NCI-H1105 (cell line): ENCODE results near the gene TMCO4.

Experiments used
- DNase-seq: peaks from one replicate; lab custom pipeline; 2025; lab: John Stamatoyannopoulos, UW

Gene TMCO4

GRCh38 chr1:19775317-19775716, 24.4 kb downstream of the TMCO4 start:
- DNase-seq, result no peak

GRCh38 chr1:19774180-19774785, 25.4 kb downstream of the TMCO4 start:
- no peak for DNase-seq

GRCh38 chr1:19773485-19773884, 26.2 kb downstream of the TMCO4 start:
- no peak for DNase-seq

GRCh38 chr1:19772053-19772452, 27.7 kb downstream of the TMCO4 start:
- no peak for DNase-seq

GRCh38 chr1:19771350-19771749, 28.4 kb downstream of the TMCO4 start:
- no peak for DNase-seq

GRCh38 chr1:19770436-19771190, 29.1 kb downstream of the TMCO4 start:
- DNase-seq, result no peak

GRCh38 chr1:19769211-19769932, 30.3 kb downstream of the TMCO4 start:
- no peak for DNase-seq

GRCh38 chr1:19768353-19769210, 31.1 kb downstream of the TMCO4 start:
- no peak for DNase-seq

- DNase-seq, result no peak
These were observed 34.1 kb downstream of the TMCO4 start for GRCh38 chr1:19765623-19766022.

- DNase-seq, result no peak
These were observed 34.9 kb downstream of the TMCO4 start for GRCh38 chr1:19764848-19765247.

GRCh38 chr1:19762175-19762779, 37.4 kb downstream of the TMCO4 start:
- peak; percentile 46 for DNase-seq

- no peak for DNase-seq
These were observed 40.0 kb downstream of the TMCO4 start for GRCh38 chr1:19759740-19760089.

- no peak for DNase-seq
These were observed 41.4 kb downstream of the TMCO4 start for GRCh38 chr1:19758227-19758830.

- no peak for DNase-seq
These were observed 42.1 kb downstream of the TMCO4 start for GRCh38 chr1:19757641-19758040.

GRCh38 chr1:19756480-19756879, 43.2 kb downstream of the TMCO4 start:
- DNase-seq, result no peak

GRCh38 chr1:19754482-19754881, 45.2 kb downstream of the TMCO4 start:
- DNase-seq, result no peak

- DNase-seq, result no peak
These were observed 47.5 kb downstream of the TMCO4 start for GRCh38 chr1:19752083-19752696.

GRCh38 chr1:19750882-19751276, 48.8 kb downstream of the TMCO4 start:
- DNase-seq, result no peak

GRCh38 chr1:19750101-19750881, 49.4 kb downstream of the TMCO4 start:
- no peak for DNase-seq

GRCh38 chr1:19749685-19750084, 50.0 kb downstream of the TMCO4 start:
- no peak for DNase-seq
